NT2/D1 (cell line): Measurements from ENCODE around the gene FOSB.

Experiments
- DNase-seq: peaks from one replicate; pipeline ENCODE4 v3.0.0-alpha.2; 2011; ENCODE audit warnings: low read depth, low spot score
- H3K27me3 ChIP-seq: 2 replicates; pipeline ENCODE4 v1.6.0; 2011; ENCODE audit warnings: mild to moderate bottlenecking; ENCODE audit not compliant: insufficient read length, insufficient read depth
- H3K36me3 ChIP-seq: 2 replicates; pipeline ENCODE4 v1.6.1; 2011; ENCODE audit warnings: mild to moderate bottlenecking, low read length, mixed read lengths; ENCODE audit not compliant: insufficient read depth, insufficient read length
- H3K4me1 ChIP-seq: 2 replicates; pipeline ENCODE4 v1.5.1; 2011; ENCODE audit not compliant: insufficient read depth, insufficient read length
- H3K4me3 ChIP-seq: 2 replicates; pipeline ENCODE4 v1.5.1; 2011; ENCODE audit warnings: low read depth; ENCODE audit not compliant: insufficient read length
- H3K9ac ChIP-seq: 2 replicates; pipeline ENCODE4 v1.6.0; 2011; ENCODE audit warnings: low read depth; ENCODE audit not compliant: insufficient read length
- H3K9me3 ChIP-seq: 2 replicates; pipeline ENCODE4 v1.5.1; 2011; ENCODE audit warnings: mild to moderate bottlenecking, low read length; ENCODE audit not compliant: insufficient read depth
- SUZ12 ChIP-seq: IDR thresholded peaks from 2 replicates; pipeline ENCODE4 v1.6.1; 2011; ENCODE audit not compliant: insufficient read length, insufficient read depth; ENCODE audit errors: extremely low read depth
- YY1 ChIP-seq: IDR thresholded peaks from 2 replicates; pipeline ENCODE4 v1.6.1; 2011; ENCODE audit not compliant: insufficient read length, insufficient read depth
- ZNF274 ChIP-seq: IDR thresholded peaks from 2 replicates; pipeline ENCODE4 v1.6.1; 2011; ENCODE audit warnings: mild to moderate bottlenecking, low read depth, low read length

Gene FOSB

DNA sequence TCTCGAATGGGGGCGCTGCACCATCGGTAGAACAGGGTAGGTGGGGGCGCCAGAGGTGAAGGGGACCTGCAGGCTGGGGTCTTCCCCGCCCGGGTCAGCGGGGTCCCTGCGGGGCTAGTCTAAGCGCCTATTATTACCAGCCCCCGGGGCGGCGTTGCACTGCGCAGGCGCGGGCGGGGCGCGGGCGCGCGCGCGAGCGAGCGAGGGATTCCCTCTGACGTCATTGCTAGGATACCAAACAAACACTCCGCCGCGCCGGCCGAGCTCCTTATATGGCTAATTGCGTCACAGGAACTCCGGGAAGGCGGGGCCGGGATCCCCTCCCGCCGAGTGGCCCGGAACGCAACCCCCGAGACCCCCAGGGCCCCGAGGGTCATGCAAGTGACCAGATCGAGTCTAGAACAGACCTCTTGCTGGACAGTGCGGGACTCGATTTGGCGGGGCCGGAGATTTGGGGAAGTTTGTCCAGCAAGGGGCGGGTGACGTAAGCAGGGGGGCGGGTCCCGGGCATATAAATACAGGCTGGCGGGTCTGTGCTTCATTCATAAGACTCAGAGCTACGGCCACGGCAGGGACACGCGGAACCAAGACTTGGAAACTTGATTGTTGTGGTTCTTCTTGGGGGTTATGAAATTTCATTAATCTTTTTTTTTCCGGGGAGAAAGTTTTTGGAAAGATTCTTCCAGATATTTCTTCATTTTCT, at the start of gene FOSB:
FOSB (plus strand) TSS at position 541 of the 703 bp plus-strand sequence. CDS start 591 bp downstream, outside the sequence.
- Histone ChIP-seq H3K36me3 (no peaks in the 10 kb centered on the region), H3K4me3 (peak within 1 kb of the TSS; percentile 68), H3K9ac (peak within 1 kb of the TSS; percentile 88), H3K27me3 (no peaks in the 10 kb centered on the region), H3K4me1 (peaks cover 10% of the 10 kb centered on the region), H3K9me3 (no peaks in the 10 kb centered on the region)
- no peak for DNase-seq
- no peak for TF ChIP-seq YY1
- no peak for TF ChIP-seq SUZ12
- no peak for TF ChIP-seq ZNF274

- TF ChIP-seq SUZ12, result no peak
- TF ChIP-seq ZNF274, result no peak
- no peak for TF ChIP-seq YY1
- H3K36me3 ChIP-seq, result peaks cover 55% of the 10 kb centered on the region
- DNase-seq, result no peak
Measured at GRCh38 chr19:45418802-45419201, 49.0 kb upstream of the FOSB start.

GRCh38 chr19:45419396-45419795, 48.4 kb upstream of the FOSB start:
- H3K4me1 ChIP-seq, result no peaks in the 10 kb centered on the region
- peaks cover 50% of the 10 kb centered on the region for H3K36me3 ChIP-seq
- no peaks in the 10 kb centered on the region for H3K9me3 ChIP-seq
- DNase-seq, result no peak
- TF ChIP-seq ZNF274 (no peak), SUZ12 (no peak), YY1 (no peak)
- H3K4me3 ChIP-seq, result no peak overlapping the region
- no peak overlapping the region for H3K9ac ChIP-seq
- H3K27me3 ChIP-seq, result no peaks in the 10 kb centered on the region

More at GRCh38 chr19:45418802-45419201, 49.0 kb upstream of the FOSB start:
- Histone ChIP-seq H3K9me3 (no peaks in the 10 kb centered on the region), H3K9ac (no peak overlapping the region), H3K27me3 (no peaks in the 10 kb centered on the region), H3K4me3 (no peak overlapping the region), H3K4me1 (no peaks in the 10 kb centered on the region)

DNA sequence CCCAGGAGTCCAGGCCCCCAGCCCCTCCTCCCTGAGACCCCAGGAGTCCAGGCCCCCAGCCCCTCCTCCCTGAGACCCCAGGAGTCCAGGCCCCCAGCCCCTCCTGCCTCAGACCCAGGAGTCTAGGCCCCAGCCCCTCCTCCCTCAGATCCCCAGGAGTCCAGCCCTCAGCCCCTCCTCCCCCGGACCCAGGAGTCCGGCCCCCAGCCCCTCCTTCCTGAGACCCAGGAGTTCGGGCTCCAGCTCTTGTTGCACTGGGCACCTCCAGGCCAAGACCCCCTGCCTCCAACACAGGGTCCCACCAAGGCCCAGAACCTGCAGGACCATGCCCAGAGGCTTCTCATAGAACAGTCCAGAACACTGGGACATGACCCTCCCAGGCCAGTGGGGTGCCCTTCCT, 47.9 kb upstream of the FOSB start:
- Histone ChIP-seq H3K4me1 (no peaks in the 10 kb centered on the region), H3K4me3 (no peak overlapping the region), H3K9ac (no peak overlapping the region), H3K27me3 (no peaks in the 10 kb centered on the region), H3K9me3 (no peaks in the 10 kb centered on the region), H3K36me3 (peaks cover 45% of the 10 kb centered on the region)
- TF ChIP-seq ZNF274, result no peak
- no peak for TF ChIP-seq YY1
- no peak for TF ChIP-seq SUZ12
- DNase-seq, result no peak

- Histone ChIP-seq H3K4me3 (no peak overlapping the region), H3K9ac (no peak overlapping the region), H3K4me1 (no peaks in the 10 kb centered on the region), H3K36me3 (peaks cover 45% of the 10 kb centered on the region), H3K27me3 (no peaks in the 10 kb centered on the region), H3K9me3 (no peaks in the 10 kb centered on the region)
- no peak for DNase-seq
- TF ChIP-seq SUZ12 (no peak), ZNF274 (no peak), YY1 (no peak)
Measured at GRCh38 chr19:45420356-45420755, 47.4 kb upstream of the FOSB start.

DNA sequence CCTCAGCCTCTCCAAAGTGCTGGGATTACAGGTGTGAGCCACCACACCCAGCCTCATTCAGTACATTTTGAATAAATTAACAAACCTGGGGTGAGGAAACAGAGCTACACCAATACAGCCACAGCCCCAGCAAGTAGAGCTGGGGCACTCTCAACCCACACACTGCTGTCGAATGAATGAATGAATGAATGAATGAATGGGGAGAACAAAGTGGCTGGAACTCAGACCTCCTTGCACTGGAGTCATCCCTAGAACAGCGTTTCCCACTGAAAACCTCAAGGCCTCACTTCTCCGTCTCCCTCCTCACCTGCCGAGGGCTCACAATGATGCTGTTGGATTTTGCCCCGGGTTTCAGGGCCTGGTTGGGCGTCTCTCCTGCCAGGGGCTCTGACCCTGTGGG, 46.9 kb upstream of the FOSB start:
- peaks cover 41% of the 10 kb centered on the region for H3K36me3 ChIP-seq
- no peak for DNase-seq
- H3K4me3 ChIP-seq, result no peak overlapping the region
- no peaks in the 10 kb centered on the region for H3K9me3 ChIP-seq
- H3K27me3 ChIP-seq, result no peaks in the 10 kb centered on the region
- no peak overlapping the region for H3K9ac ChIP-seq
- H3K4me1 ChIP-seq, result no peaks in the 10 kb centered on the region
- no peak for TF ChIP-seq ZNF274
- TF ChIP-seq YY1, result no peak
- TF ChIP-seq SUZ12, result no peak

DNA sequence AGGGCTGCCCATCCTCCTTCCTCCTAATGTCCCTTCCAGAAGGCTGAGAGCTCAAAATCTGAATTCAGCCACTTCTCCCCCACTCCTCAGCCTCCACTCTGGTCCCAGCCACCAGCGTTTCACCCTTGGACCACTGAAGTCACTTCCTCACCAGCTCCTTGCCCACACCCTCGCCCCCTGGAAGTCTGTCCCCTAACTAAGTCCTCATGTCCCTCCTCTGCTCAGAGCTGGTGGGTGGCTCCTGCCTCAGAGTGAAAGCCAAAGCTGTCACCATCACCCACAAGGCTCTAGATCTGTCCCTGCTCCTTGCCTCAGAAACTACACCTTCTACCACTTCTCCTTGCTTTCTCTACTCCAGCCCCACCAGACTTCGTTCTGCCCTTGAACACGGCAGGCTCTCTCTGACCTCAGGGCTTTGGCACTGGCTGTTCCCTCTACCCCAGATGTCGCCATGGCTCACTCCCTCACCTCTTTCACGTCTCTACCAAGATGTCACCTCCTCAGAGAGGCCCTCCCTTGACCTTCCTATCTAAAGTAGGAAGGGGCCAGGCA, 45.8 kb upstream of the FOSB start:
- no peaks in the 10 kb centered on the region for H3K27me3 ChIP-seq
- H3K4me3 ChIP-seq, result no peak overlapping the region
- TF ChIP-seq SUZ12 (no peak), ZNF274 (no peak), YY1 (no peak)
- no peaks in the 10 kb centered on the region for H3K9me3 ChIP-seq
- peaks cover 37% of the 10 kb centered on the region for H3K36me3 ChIP-seq
- H3K4me1 ChIP-seq, result peaks cover 1% of the 10 kb centered on the region
- DNase-seq, result no peak
- H3K9ac ChIP-seq, result no peak overlapping the region
